Right lobe of liver (tissue), 4 donors: ENCODE measurements around the gene CDH23.

ENCODE experiments used
- POLR2A ChIP-seq: fragments of 450-650 bp; IDR thresholded peaks from one replicate; pipeline ENCODE4 v1.6.1; 2017; ENCODE audit warnings: antibody characterized with exemption, mild to moderate bottlenecking
- TF ChIP-seq, protein P1 (sequence below), 4 donors: fragments of 200-600 bp in 3 of 4; fragments of 450-650 bp in 1 of 4; IDR thresholded peaks; one replicate each; pipeline versions ENCODE4 v1.5.1 to v1.8.0; 2016 to 2022; ENCODE audit warnings: antibody characterized with exemption in 4 of 4, mild to moderate bottlenecking in 2 of 4
- donor health status: DM: no; HTN: no; CAD: no.
- donor health status: DM: no; HTN: no; CAD: no.
- donor health status: DM: no; HTN: yes; CAD: no.

DNA sequence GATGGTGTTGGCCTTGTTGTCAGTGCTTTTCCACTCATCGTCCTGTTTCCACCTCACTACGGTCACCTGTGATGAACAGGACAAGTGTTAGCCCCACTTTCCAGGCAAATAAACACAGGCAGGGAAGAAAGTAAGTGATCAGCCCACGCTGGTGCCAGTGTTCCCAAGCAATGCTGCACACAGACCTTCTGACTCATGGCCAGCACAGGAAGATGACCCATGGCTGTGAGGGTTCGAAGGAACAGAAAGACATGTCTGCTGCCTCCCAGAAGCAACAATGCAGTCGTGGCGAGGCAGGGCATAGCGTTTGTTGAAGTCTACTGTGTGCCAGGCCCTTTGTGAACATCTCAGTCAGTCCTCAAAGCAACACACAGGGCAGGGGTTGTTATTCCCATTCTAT, 41.9 kb upstream of the CDH23 start:
- TF ChIP-seq, protein P1, sequence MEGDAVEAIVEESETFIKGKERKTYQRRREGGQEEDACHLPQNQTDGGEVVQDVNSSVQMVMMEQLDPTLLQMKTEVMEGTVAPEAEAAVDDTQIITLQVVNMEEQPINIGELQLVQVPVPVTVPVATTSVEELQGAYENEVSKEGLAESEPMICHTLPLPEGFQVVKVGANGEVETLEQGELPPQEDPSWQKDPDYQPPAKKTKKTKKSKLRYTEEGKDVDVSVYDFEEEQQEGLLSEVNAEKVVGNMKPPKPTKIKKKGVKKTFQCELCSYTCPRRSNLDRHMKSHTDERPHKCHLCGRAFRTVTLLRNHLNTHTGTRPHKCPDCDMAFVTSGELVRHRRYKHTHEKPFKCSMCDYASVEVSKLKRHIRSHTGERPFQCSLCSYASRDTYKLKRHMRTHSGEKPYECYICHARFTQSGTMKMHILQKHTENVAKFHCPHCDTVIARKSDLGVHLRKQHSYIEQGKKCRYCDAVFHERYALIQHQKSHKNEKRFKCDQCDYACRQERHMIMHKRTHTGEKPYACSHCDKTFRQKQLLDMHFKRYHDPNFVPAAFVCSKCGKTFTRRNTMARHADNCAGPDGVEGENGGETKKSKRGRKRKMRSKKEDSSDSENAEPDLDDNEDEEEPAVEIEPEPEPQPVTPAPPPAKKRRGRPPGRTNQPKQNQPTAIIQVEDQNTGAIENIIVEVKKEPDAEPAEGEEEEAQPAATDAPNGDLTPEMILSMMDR (IDR thresholded peaks at IDR 0.05) = no peak
- TF ChIP-seq POLR2A = no peak
